NCI-H446 treated with DMSO at 0.1 percent for 48 hours (cell line): ENCODE data around the gene PSMC4.
"Not testable (repeated sequence)": the region's sequence is repeated elsewhere in the genome, so short reads cannot be mapped to it uniquely, and the experiment has no call there.

Experiments used
- DNase-seq: peaks from one replicate; lab custom pipeline; 2025; lab: John Stamatoyannopoulos, UW

PSMC4 gene

GRCh38 chr19:39946532-39946931, 24.4 kb upstream of the PSMC4 start:
- no peak for DNase-seq

- DNase-seq: no peak
Measured at GRCh38 chr19:39949026-39949747, 21.8 kb upstream of the PSMC4 start.

- no peak for DNase-seq
Measured at GRCh38 chr19:39951065-39951650, 19.8 kb upstream of the PSMC4 start.

GRCh38 chr19:39951686-39952085, 19.3 kb upstream of the PSMC4 start:
- DNase-seq: no peak

GRCh38 chr19:39953915-39954314, 17.1 kb upstream of the PSMC4 start:
- no peak for DNase-seq

GRCh38 chr19:39957886-39958285, 13.1 kb upstream of the PSMC4 start:
- not testable (repeated sequence) for DNase-seq

GRCh38 chr19:39958942-39959341, 12.0 kb upstream of the PSMC4 start:
- DNase-seq: not testable (repeated sequence)

GRCh38 chr19:39959407-39959806, 11.6 kb upstream of the PSMC4 start:
- DNase-seq: not testable (repeated sequence)

GRCh38 chr19:39963898-39964297, 7.1 kb upstream of the PSMC4 start:
- DNase-seq: no peak

- DNase-seq: no peak
Measured at GRCh38 chr19:39966617-39967016, 4.3 kb upstream of the PSMC4 start.

GRCh38 chr19:39967561-39967960, 3.4 kb upstream of the PSMC4 start:
- no peak for DNase-seq

GRCh38 chr19:39968789-39969188, 2.2 kb upstream of the PSMC4 start:
- DNase-seq: no peak

- DNase-seq: no peak
Measured at GRCh38 chr19:39969266-39969665, 1.7 kb upstream of the PSMC4 start.

GRCh38 chr19:39969681-39970424, 1.1 kb upstream of the PSMC4 start:
- no peak for DNase-seq

- no peak for DNase-seq
Measured at GRCh38 chr19:39970425-39970674, 615 bp upstream of the PSMC4 start.

GRCh38 chr19:39971380-39972035, 543 bp downstream of the PSMC4 start:
- no peak for DNase-seq

- DNase-seq: no peak
Measured at GRCh38 chr19:39974377-39975155, 3.6 kb downstream of the PSMC4 start.

GRCh38 chr19:39982883-39983282, 11.9 kb downstream of the PSMC4 start:
- no peak for DNase-seq

- no peak for DNase-seq
Measured at GRCh38 chr19:39983695-39984300, 12.8 kb downstream of the PSMC4 start.

GRCh38 chr19:39986643-39987042, 15.7 kb downstream of the PSMC4 start:
- no peak for DNase-seq

- no peak for DNase-seq
Measured at GRCh38 chr19:39987167-39987566, 16.2 kb downstream of the PSMC4 start.

GRCh38 chr19:39987596-39987995, 16.6 kb downstream of the PSMC4 start:
- no peak for DNase-seq
